Neural cell (in vitro differentiated cells): ENCODE measurements around the gene ZNF500.

ENCODE experiments used
- CTCF ChIP-seq: fragments of 450-650 bp; IDR thresholded peaks from 2 replicates; pipeline ENCODE4 v1.5.1; 2014; ENCODE audit warnings: antibody characterized with exemption, mild to moderate bottlenecking, moderate library complexity; ENCODE audit not compliant: poor library complexity, severe bottlenecking
- EZH2 ChIP-seq: fragments of 200-600, 300-800 bp; shearing (Covaris generic), sonication (generic); IDR thresholded peaks from 2 replicates; pipeline ENCODE4 v1.6.1; 2014; ENCODE audit warnings: antibody characterized with exemption, low read length, borderline replicate concordance, mild to moderate bottlenecking; ENCODE audit not compliant: insufficient read depth, poor library complexity, severe bottlenecking
- POLR2AphosphoS5 ChIP-seq: IDR thresholded peaks from 2 replicates; pipeline ENCODE4 v1.6.1; 2012
- RAD21 ChIP-seq: fragments of 450-650 bp; conservative IDR thresholded peaks from 2 replicates; pipeline ENCODE4 v1.6.1; 2014; ENCODE audit warnings: antibody characterized with exemption, mild to moderate bottlenecking, moderate library complexity
- REST ChIP-seq: IDR thresholded peaks from 2 replicates; pipeline ENCODE4 v1.6.1; 2012; ENCODE audit warnings: borderline replicate concordance
- TAF1 ChIP-seq: IDR thresholded peaks from 2 replicates; pipeline ENCODE4 v1.6.1; 2012; ENCODE audit warnings: low read depth

- TF ChIP-seq CTCF (no peak), RAD21 (no peak), TAF1 (no peak), EZH2 (no peak), POLR2AphosphoS5 (no peak), REST (no peak)
These were observed 68.5 kb downstream of the ZNF500 start for GRCh38 chr16:4698321-4699045.
